ACC112 (cell line): Measurements from ENCODE around the gene RASA2.
"Not testable (repeated sequence)": the region's sequence is repeated elsewhere in the genome, so short reads cannot be mapped to it uniquely, and the experiment has no call there.

Experiments used
- H2AFZ ChIP-seq: fragments of 200-600 bp; sonication (generic); one replicate; pipeline ENCODE4 v1.6.0; 2017; ENCODE audit warnings: antibody characterized with exemption, low read length; ENCODE audit not compliant: unreplicated experiment
- H3K27ac ChIP-seq: fragments of 200-600 bp; sonication (generic); 2 replicates; pipeline ENCODE4 v1.5.1; 2014; ENCODE audit warnings: low read depth, mild to moderate bottlenecking, antibody characterized with exemption, low read length, moderate library complexity
- H3K27me3 ChIP-seq: fragments of 200-600 bp; sonication (generic); 2 replicates; pipeline ENCODE4 v1.6.1; 2014; ENCODE audit warnings: mild to moderate bottlenecking, antibody characterized with exemption, low read length, moderate library complexity, mixed read lengths; ENCODE audit not compliant: insufficient read depth
- H3K36me3 ChIP-seq: fragments of 200-600 bp; sonication (generic); 2 replicates; pipeline ENCODE4 v1.6.1; 2016; ENCODE audit warnings: mild to moderate bottlenecking, antibody characterized with exemption, low read length, moderate library complexity, mixed read lengths; ENCODE audit not compliant: insufficient read depth
- H3K4me1 ChIP-seq: fragments of 200-600 bp; sonication (generic); one replicate; pipeline ENCODE4 v1.6.1; 2016; ENCODE audit warnings: low read length, mixed read lengths; ENCODE audit not compliant: insufficient read depth, unreplicated experiment, control insufficient read depth
- H3K4me3 ChIP-seq: fragments of 200-600 bp; sonication (generic); 2 replicates; pipeline ENCODE4 v1.5.1; 2014; ENCODE audit warnings: mild to moderate bottlenecking, low read depth, low read length
- H3K79me2 ChIP-seq: fragments of 200-600 bp; sonication (generic); one replicate; pipeline ENCODE4 v1.6.0; 2016; ENCODE audit warnings: low read length; ENCODE audit not compliant: control insufficient read depth, unreplicated experiment, insufficient read depth

The RASA2 gene

DNA sequence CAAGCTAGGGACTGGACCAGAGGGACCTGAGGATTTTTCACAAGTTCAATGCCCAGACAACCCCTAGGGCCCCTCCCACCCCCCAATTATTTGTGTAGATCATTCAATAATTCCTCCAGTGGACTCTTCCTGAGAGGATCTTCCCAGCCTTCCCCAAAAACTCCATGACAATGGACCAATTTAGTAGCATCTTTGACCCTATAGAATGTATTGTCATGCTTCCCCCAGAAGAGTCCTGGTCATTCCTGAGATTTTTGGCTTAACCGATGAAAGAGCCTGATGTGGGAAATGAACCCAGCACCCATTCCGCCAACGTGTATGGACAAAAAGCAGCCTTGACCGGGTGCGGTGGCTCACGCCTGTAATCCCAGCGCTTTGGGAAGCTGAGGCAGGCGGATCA lies 132.1 kb downstream of the RASA2 start:
- Histone ChIP-seq H3K27ac (no peak overlapping the region), H3K4me1 (no peaks in the 10 kb centered on the region), H3K27me3 (no peaks in the 10 kb centered on the region)

GRCh38 chr3:141619450-141619849 lies 132.6 kb downstream of the RASA2 start:
- H3K36me3 ChIP-seq, result peaks cover 3% of the 10 kb centered on the region; the same call in 1 of the 2 replicates
- H3K4me1 ChIP-seq, result no peaks in the 10 kb centered on the region
- H3K27me3 ChIP-seq, result no peaks in the 10 kb centered on the region
- no peak overlapping the region for H3K27ac ChIP-seq
- H3K79me2 ChIP-seq, result no peaks in the 10 kb centered on the region
- no peak overlapping the region for H2AFZ ChIP-seq
- no peak overlapping the region for H3K4me3 ChIP-seq

More for the DNA sequence above, 132.1 kb downstream of the RASA2 start:
- H3K79me2 ChIP-seq, result no peaks in the 10 kb centered on the region
- H3K4me3 ChIP-seq, result no peak overlapping the region
- H2AFZ ChIP-seq, result no peak overlapping the region
- H3K36me3 ChIP-seq, result peaks cover 4% of the 10 kb centered on the region; the same call in 1 of the 2 replicates

DNA sequence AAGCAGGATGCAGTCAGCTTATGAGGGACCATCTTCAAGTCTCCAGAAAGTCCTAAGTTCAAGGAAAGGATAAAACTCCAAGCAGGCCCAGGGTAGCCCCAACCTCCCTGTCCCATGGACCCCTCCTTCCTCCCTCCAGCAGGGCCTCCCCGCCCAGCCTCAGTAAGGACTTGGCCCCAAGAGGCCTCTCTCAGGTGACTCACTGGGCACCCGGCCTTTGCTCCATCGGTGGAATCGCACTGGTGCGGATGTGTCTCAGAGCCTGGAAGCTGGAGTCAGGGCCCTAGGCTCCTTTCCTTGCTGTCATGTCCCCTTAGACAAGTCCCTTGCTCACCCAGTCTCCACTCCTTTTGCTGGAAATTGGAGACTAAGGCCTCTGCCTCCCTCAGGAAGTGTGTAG lies 136.9 kb downstream of the RASA2 start:
- Histone ChIP-seq H2AFZ (no peak overlapping the region), H3K4me3 (no peak overlapping the region), H3K27me3 (no peaks in the 10 kb centered on the region), H3K4me1 (peaks cover 12% of the 10 kb centered on the region), H3K79me2 (no peaks in the 10 kb centered on the region), H3K36me3 (no peaks in the 10 kb centered on the region), H3K27ac (no peak overlapping the region)

GRCh38 chr3:141625506-141625905 lies 138.7 kb downstream of the RASA2 start:
- no peaks in the 10 kb centered on the region for H3K27me3 ChIP-seq
- no peak overlapping the region for H2AFZ ChIP-seq
- H3K36me3 ChIP-seq, result no peaks in the 10 kb centered on the region
- H3K4me3 ChIP-seq, result no peak overlapping the region
- peaks cover 12% of the 10 kb centered on the region for H3K4me1 ChIP-seq
- no peaks in the 10 kb centered on the region for H3K79me2 ChIP-seq
- H3K27ac ChIP-seq, result no peak overlapping the region

DNA sequence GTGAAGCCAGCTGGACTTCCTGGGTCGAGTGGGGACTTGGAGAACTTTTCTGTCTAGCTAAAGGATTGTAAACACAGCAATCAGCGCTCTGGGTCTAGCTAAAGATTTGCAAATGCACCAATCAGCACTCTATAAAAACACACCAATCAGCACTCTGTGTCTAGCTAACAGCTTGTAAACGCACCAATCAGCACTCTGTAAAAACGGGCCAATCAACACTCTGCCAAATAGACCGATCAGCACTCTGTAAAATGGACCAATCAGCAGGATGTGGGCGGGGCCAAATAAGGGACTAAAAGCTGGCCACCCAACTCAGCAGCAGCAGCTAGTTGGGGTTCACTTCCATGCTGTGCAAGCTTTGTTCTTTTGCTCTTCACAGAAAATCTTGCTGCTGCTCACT lies 141.5 kb downstream of the RASA2 start:
- H3K27ac ChIP-seq, H3K79me2 ChIP-seq, H3K36me3 ChIP-seq, H3K4me3 ChIP-seq, H3K27me3 ChIP-seq, H2AFZ ChIP-seq: not testable (repeated sequence)
- peaks cover 12% of the 10 kb centered on the region for H3K4me1 ChIP-seq

- H3K4me1 ChIP-seq, result peaks cover 12% of the 10 kb centered on the region
- not testable (repeated sequence) for H2AFZ ChIP-seq, H3K4me3 ChIP-seq, H3K36me3 ChIP-seq, H3K27ac ChIP-seq, H3K27me3 ChIP-seq, H3K79me2 ChIP-seq
Observed at GRCh38 chr3:141628868-141629441, 142.1 kb downstream of the RASA2 start.

GRCh38 chr3:141629976-141630375 lies 143.1 kb downstream of the RASA2 start:
- no peaks in the 10 kb centered on the region for H3K79me2 ChIP-seq
- H2AFZ ChIP-seq, result no peak overlapping the region
- H3K4me1 ChIP-seq, result peaks cover 12% of the 10 kb centered on the region
- H3K27ac ChIP-seq, result no peak overlapping the region
- H3K4me3 ChIP-seq, result no peak overlapping the region
- no peaks in the 10 kb centered on the region for H3K36me3 ChIP-seq
- no peaks in the 10 kb centered on the region for H3K27me3 ChIP-seq

DNA sequence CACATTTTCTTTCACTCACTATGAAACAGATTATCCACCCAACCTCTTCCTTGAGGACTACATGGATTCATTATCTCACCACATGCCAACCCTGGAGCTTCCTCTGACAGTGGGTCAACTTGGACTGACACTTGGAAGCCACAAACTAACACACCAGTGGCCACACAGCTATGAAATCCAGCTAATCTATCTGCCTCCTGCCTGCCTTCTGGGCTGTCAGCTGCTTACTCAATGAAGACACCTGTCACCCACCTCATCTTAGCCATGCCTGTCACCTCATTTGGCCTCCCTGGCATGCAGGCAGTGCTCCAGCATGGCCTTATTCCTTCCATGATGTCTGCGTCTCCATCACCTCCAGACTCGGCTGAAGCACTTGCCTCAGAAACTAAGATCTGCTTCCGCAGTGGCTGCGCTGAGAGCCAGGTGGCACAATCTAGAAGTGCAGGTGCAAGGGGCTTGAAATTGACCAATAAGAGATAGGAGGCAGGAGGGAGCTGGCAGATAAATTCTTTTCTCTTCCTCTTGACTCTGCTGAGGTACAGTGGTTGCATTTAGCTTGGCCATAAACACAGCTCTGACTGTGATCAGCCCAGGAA lies 146.1 kb downstream of the RASA2 start:
- no peaks in the 10 kb centered on the region for H3K27me3 ChIP-seq
- no peaks in the 10 kb centered on the region for H3K36me3 ChIP-seq
- no peak overlapping the region for H3K4me3 ChIP-seq
- H3K27ac ChIP-seq, result no peak overlapping the region
- no peaks in the 10 kb centered on the region for H3K4me1 ChIP-seq
- no peaks in the 10 kb centered on the region for H3K79me2 ChIP-seq
- H2AFZ ChIP-seq, result no peak overlapping the region

GRCh38 chr3:141642215-141642614 lies 155.4 kb downstream of the RASA2 start:
- Histone ChIP-seq H3K4me1 (no peaks in the 10 kb centered on the region), H3K27ac (no peak overlapping the region), H3K36me3 (no peaks in the 10 kb centered on the region)

GRCh38 chr3:141643391-141643790 lies 156.6 kb downstream of the RASA2 start:
- Histone ChIP-seq H3K4me1 (no peaks in the 10 kb centered on the region), H3K79me2 (no peaks in the 10 kb centered on the region), H3K27me3 (no peaks in the 10 kb centered on the region), H3K27ac (no peak overlapping the region), H2AFZ (no peak overlapping the region), H3K36me3 (no peaks in the 10 kb centered on the region), H3K4me3 (no peak overlapping the region)

More at GRCh38 chr3:141642215-141642614, 155.4 kb downstream of the RASA2 start:
- Histone ChIP-seq H3K4me3 (no peak overlapping the region), H3K79me2 (no peaks in the 10 kb centered on the region), H2AFZ (no peak overlapping the region), H3K27me3 (no peaks in the 10 kb centered on the region)

DNA sequence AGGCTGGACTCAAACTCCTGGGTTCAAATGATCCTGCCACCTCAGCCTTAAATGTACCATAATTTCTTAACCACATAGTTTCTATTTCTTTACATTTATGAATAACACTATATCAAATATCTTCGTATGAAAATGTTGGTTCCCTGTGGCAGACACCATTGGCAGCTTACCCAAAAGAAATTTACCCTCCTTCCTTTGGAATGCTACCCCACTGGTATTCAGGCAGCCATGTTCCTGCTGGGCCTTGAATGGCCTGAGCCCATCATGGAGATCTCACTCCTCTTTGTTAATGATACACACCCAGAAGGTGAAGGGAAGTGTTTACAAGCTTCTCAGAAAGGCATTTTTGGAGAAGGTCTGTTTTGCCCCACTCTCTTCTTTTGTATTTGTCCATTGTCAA lies 157.0 kb downstream of the RASA2 start:
- H3K27ac ChIP-seq, result no peak overlapping the region
- H3K4me3 ChIP-seq, result no peak overlapping the region
- H3K36me3 ChIP-seq, result no peaks in the 10 kb centered on the region
- H3K79me2 ChIP-seq, result no peaks in the 10 kb centered on the region
- H2AFZ ChIP-seq, result no peak overlapping the region
- no peaks in the 10 kb centered on the region for H3K27me3 ChIP-seq
- no peaks in the 10 kb centered on the region for H3K4me1 ChIP-seq
